ENCODE data around the gene ANKRD55.
"Not testable (repeated sequence)": the region's sequence is repeated elsewhere in the genome, so short reads cannot be mapped to it uniquely, and the experiment has no call there.

The ANKRD55 gene

GRCh38 chr5:56206126-56206910, 26.8 kb downstream of the ANKRD55 start:
- no peak for DNase-seq

- DNase-seq: not testable (repeated sequence)
These were observed 29.2 kb downstream of the ANKRD55 start for GRCh38 chr5:56203936-56204335.

- DNase-seq: no peak
These were observed 30.6 kb downstream of the ANKRD55 start for GRCh38 chr5:56202483-56202882.

- not testable (repeated sequence) for DNase-seq
These were observed 31.3 kb downstream of the ANKRD55 start for GRCh38 chr5:56201762-56202261.

GRCh38 chr5:56200971-56201666, 32.0 kb downstream of the ANKRD55 start:
- peak; percentile 65 to 75 for DNase-seq

- no peak for DNase-seq
These were observed 38.1 kb downstream of the ANKRD55 start for GRCh38 chr5:56195016-56195415.

GRCh38 chr5:56192246-56192645, 40.9 kb downstream of the ANKRD55 start:
- DNase-seq: no peak

- DNase-seq: no peak
These were observed 41.5 kb downstream of the ANKRD55 start for GRCh38 chr5:56191656-56192055.

GRCh38 chr5:56190497-56190896, 42.6 kb downstream of the ANKRD55 start:
- DNase-seq: peak; percentile 45 to 49

GRCh38 chr5:56185768-56186311, 47.3 kb downstream of the ANKRD55 start:
- no peak for DNase-seq

- no peak for DNase-seq
These were observed 49.6 kb downstream of the ANKRD55 start for GRCh38 chr5:56183506-56183905.

GRCh38 chr5:56179442-56179841, 53.7 kb downstream of the ANKRD55 start:
- no peak for DNase-seq

- DNase-seq: no peak
These were observed 54.3 kb downstream of the ANKRD55 start for GRCh38 chr5:56178823-56179222.

GRCh38 chr5:56176871-56177533, 56.1 kb downstream of the ANKRD55 start:
- DNase-seq: no peak

- no peak for DNase-seq
These were observed 56.9 kb downstream of the ANKRD55 start for GRCh38 chr5:56176155-56176798.

GRCh38 chr5:56175488-56175887, 57.6 kb downstream of the ANKRD55 start:
- no peak for DNase-seq

- DNase-seq: no peak
These were observed 58.1 kb downstream of the ANKRD55 start for GRCh38 chr5:56175021-56175420.

GRCh38 chr5:56172241-56172640, 60.9 kb downstream of the ANKRD55 start:
- no peak for DNase-seq

- DNase-seq: no peak
These were observed 62.6 kb downstream of the ANKRD55 start for GRCh38 chr5:56170557-56170956.

- DNase-seq: no peak
These were observed 63.2 kb downstream of the ANKRD55 start for GRCh38 chr5:56169949-56170348.

GRCh38 chr5:56169281-56169680, 63.8 kb downstream of the ANKRD55 start:
- DNase-seq: no peak

- no peak for DNase-seq
These were observed 65.1 kb downstream of the ANKRD55 start for GRCh38 chr5:56168066-56168478.

GRCh38 chr5:56167519-56167918, 65.6 kb downstream of the ANKRD55 start:
- DNase-seq: no peak

Measured in CD4-positive, alpha-beta T cell treated with Interferon alpha-2 for 1 hour (primary cell).